Kidney glomerular epithelial cell (primary cell): ENCODE results near the gene MSRB3.
A peak's percentile ranks its signal among the peaks of the same experiment; 100 is the strongest.
"Not testable (repeated sequence)": the region's sequence is repeated elsewhere in the genome, so short reads cannot be mapped to it uniquely, and the experiment has no call there.

ENCODE experiments used
- DNase-seq: peaks from one replicate; lab custom pipeline; 2025; lab: John Stamatoyannopoulos, UW

The MSRB3 gene

GRCh38 chr12:65457341-65457740 is 178.9 kb downstream of the MSRB3 start:
- DNase-seq = not testable (repeated sequence)

- no peak for DNase-seq
Observed at GRCh38 chr12:65458718-65459117, 180.2 kb downstream of the MSRB3 start.

- no peak for DNase-seq
Observed at GRCh38 chr12:65459545-65459944, 181.1 kb downstream of the MSRB3 start.

GRCh38 chr12:65460063-65460462 is 181.6 kb downstream of the MSRB3 start:
- no peak for DNase-seq

GRCh38 chr12:65461017-65461416 is 182.5 kb downstream of the MSRB3 start:
- no peak for DNase-seq

- DNase-seq = peak; percentile 50
Observed at GRCh38 chr12:65462484-65462883, 184.0 kb downstream of the MSRB3 start.

GRCh38 chr12:65463082-65463481 is 184.6 kb downstream of the MSRB3 start:
- DNase-seq = no peak

GRCh38 chr12:65463611-65464010 is 185.1 kb downstream of the MSRB3 start:
- DNase-seq = no peak

GRCh38 chr12:65464930-65465329 is 186.4 kb downstream of the MSRB3 start:
- DNase-seq = peak; percentile 25

GRCh38 chr12:65465766-65466547 is 187.5 kb downstream of the MSRB3 start:
- DNase-seq = no peak

- DNase-seq = no peak
Observed at GRCh38 chr12:65466911-65467310, 188.4 kb downstream of the MSRB3 start.

- DNase-seq = no peak
Observed at GRCh38 chr12:65470256-65470655, 191.8 kb downstream of the MSRB3 start.

GRCh38 chr12:65472079-65472478 is 193.6 kb downstream of the MSRB3 start:
- DNase-seq = no peak

- no peak for DNase-seq
Observed at GRCh38 chr12:65474831-65475230, 196.3 kb downstream of the MSRB3 start.

- DNase-seq = no peak
Observed at GRCh38 chr12:65477721-65478120, 199.2 kb downstream of the MSRB3 start.

- not testable (repeated sequence) for DNase-seq
Observed at GRCh38 chr12:65483891-65484516, 205.5 kb downstream of the MSRB3 start.

- DNase-seq = no peak
Observed at GRCh38 chr12:65488197-65488596, 209.7 kb downstream of the MSRB3 start.

- DNase-seq = peak; percentile 72
Observed at GRCh38 chr12:65490250-65490649, 211.8 kb downstream of the MSRB3 start.

- DNase-seq = no peak
Observed at GRCh38 chr12:65492998-65493912, 214.8 kb downstream of the MSRB3 start.

GRCh38 chr12:65493913-65494245 is 215.4 kb downstream of the MSRB3 start:
- DNase-seq = no peak

- no peak for DNase-seq
Observed at GRCh38 chr12:65494537-65494936, 216.1 kb downstream of the MSRB3 start.

- peak; percentile 84 for DNase-seq
Observed at GRCh38 chr12:65495233-65495632, 216.8 kb downstream of the MSRB3 start.

GRCh38 chr12:65496617-65497016 is 218.1 kb downstream of the MSRB3 start:
- DNase-seq = no peak
